GM18502 (cell line): ENCODE data around the gene TIMM9.
"Not testable (repeated sequence)": the region's sequence is repeated elsewhere in the genome, so short reads cannot be mapped to it uniquely, and the experiment has no call there.

Experiments
- ATAC-seq: cut with Tn5 transposase; IDR thresholded peaks from one replicate; pipeline ENCODE4 v1.9.1; 2021; ENCODE audit warnings: mild to moderate bottlenecking; ENCODE audit not compliant: unreplicated experiment, poor library complexity

The TIMM9 gene

GRCh38 chr14:58398895-58399294, 28.4 kb downstream of the TIMM9 start:
- ATAC-seq, result no peak

- ATAC-seq, result no peak
These were observed 28.8 kb downstream of the TIMM9 start for GRCh38 chr14:58398495-58398894.

GRCh38 chr14:58397156-58397555, 30.2 kb downstream of the TIMM9 start:
- no peak for ATAC-seq

- ATAC-seq, result peak; percentile 96
These were observed 31.2 kb downstream of the TIMM9 start, which contains the start of gene TOMM20L for GRCh38 chr14:58395812-58396788. Gene TOMM20L, plus strand, starts transcription at chr14:58395930. Its CDS starts 28 bp downstream, at chr14:58395958.

- ATAC-seq, result no peak
These were observed 31.8 kb downstream of the TIMM9 start for GRCh38 chr14:58395562-58395811.

GRCh38 chr14:58390830-58391229, 36.5 kb downstream of the TIMM9 start:
- no peak for ATAC-seq

- no peak for ATAC-seq
These were observed 50.5 kb downstream of the TIMM9 start for GRCh38 chr14:58376791-58377190.

- no peak for ATAC-seq
These were observed 58.4 kb downstream of the TIMM9 start for GRCh38 chr14:58368956-58369355.

- ATAC-seq, result no peak
These were observed 60.0 kb downstream of the TIMM9 start for GRCh38 chr14:58367296-58367695.

GRCh38 chr14:58364316-58364715, 63.0 kb downstream of the TIMM9 start:
- ATAC-seq, result no peak

GRCh38 chr14:58362798-58363412, 64.4 kb downstream of the TIMM9 start:
- no peak for ATAC-seq

- ATAC-seq, result not testable (repeated sequence)
These were observed 65.1 kb downstream of the TIMM9 start for GRCh38 chr14:58362272-58362671.
